NOMO-1 (cell line): Measurements from ENCODE around the gene TSPAN16.

ENCODE experiments used
- DNase-seq, 2 experiments: peaks; one replicate each; lab custom pipeline; 2025; ENCODE audit not compliant: unreplicated experiment in 2 of 2; lab: John Stamatoyannopoulos, UW

Gene TSPAN16

DNA sequence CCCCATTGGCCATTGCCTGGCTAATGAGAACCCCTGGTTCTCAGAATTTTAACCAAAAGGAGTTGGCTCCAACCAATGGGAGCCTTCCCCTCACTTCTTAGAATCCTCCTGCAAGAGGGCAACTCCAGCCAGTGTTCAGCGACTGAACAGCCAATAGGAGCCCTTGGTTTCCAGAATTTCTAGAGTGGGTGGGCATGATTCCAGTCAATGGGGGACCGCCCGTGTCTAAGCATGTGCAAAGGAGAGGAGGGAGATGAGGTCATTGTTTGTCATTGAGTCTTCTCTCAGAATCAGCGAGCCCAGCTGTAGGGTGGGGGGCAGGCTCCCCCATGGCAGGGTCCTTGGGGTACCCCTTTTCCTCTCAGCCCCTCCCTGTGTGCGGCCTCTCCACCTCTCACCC is 69.0 kb downstream of the TSPAN16 start:
- no peak for DNase-seq
